ENCODE results near the gene METAP2.
A peak's percentile ranks its signal among the peaks of the same experiment; 100 is the strongest.

Gene METAP2

DNA sequence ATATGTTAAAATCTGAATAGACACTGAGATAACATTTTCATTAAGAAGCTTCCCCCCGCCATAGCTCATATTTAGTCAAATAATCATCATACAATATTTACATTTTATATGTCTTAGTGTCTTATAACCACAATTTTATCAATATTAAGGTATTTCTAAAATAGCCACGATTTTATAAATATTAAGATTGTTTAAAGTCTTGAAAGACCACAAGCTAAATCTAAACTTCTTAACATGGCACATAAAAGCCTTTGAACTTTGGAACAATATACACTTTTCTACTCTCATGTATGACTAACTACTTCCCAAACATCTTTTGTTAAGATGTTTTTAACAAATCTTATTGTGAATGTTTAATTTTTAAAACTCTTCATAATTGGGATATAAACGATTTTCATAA, 70.8 kb downstream of the METAP2 start:
- TF ChIP-seq, protein P1, sequence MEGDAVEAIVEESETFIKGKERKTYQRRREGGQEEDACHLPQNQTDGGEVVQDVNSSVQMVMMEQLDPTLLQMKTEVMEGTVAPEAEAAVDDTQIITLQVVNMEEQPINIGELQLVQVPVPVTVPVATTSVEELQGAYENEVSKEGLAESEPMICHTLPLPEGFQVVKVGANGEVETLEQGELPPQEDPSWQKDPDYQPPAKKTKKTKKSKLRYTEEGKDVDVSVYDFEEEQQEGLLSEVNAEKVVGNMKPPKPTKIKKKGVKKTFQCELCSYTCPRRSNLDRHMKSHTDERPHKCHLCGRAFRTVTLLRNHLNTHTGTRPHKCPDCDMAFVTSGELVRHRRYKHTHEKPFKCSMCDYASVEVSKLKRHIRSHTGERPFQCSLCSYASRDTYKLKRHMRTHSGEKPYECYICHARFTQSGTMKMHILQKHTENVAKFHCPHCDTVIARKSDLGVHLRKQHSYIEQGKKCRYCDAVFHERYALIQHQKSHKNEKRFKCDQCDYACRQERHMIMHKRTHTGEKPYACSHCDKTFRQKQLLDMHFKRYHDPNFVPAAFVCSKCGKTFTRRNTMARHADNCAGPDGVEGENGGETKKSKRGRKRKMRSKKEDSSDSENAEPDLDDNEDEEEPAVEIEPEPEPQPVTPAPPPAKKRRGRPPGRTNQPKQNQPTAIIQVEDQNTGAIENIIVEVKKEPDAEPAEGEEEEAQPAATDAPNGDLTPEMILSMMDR (IDR thresholded peaks at IDR 0.05; ENCODE audit: extremely low read depth, missing control alignments), result no peak
- DNase-seq (ENCODE audit: low spot score), result no peak

DNA sequence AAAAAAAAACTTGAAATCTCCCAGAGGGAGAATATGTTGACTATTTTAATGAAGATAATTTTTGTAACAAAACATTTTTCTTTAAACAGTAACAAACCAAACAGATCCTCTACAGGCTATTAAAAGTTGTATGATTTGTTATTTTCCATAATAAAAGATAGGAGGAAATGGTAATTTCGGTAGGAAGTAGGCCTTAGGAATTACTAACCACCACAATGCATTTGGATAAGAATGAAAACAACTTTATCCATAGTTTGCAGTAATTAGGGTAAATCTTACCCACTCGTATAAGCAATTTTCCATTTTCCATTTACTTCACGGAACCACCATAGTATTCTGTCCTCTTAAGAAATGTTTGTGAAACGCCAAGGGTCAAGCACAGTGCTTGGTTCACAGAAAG, 71.4 kb downstream of the METAP2 start:
- no peak for DNase-seq (ENCODE audit: low spot score)
- TF ChIP-seq, protein P1 (IDR thresholded peaks at IDR 0.05; ENCODE audit: extremely low read depth, missing control alignments), result no peak

DNA sequence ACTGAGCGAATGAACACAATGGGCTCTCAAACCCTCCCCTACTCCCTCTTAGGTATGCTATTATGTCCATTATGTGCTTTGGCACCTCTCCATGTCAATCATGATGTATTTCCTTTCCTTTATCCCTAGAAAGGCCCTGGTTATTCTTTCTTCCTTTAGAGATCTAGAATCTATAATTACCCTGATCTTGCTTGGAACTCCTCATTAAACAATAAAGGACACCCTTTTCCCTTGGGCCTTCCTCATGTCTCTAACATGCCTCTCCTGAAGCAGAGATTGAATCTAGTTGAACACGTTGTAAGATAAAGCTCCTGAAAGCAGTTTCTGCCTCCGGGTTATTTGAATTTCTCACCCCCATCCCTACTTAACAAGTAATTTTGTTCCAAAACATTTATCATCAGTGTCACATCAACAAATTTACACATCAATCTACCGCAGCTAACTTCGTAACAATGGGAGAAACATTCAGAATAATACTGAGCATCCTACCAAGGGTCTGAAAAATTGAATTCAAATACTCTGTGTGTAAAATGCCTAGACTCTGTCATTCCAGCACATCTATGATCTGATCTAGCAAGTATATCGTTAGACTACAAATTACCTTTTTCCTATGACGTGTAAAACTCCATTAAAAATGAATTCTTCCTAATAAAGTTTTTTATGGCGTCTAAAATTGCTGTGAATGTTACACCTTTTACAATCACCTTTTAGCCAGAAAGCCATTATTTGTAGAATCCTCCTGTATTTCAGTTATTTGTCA, 72.0 kb downstream of the METAP2 start:
- TF ChIP-seq, protein P1 (IDR thresholded peaks at IDR 0.05; ENCODE audit: extremely low read depth, missing control alignments), result no peak
- no peak for DNase-seq (ENCODE audit: low spot score)

DNA sequence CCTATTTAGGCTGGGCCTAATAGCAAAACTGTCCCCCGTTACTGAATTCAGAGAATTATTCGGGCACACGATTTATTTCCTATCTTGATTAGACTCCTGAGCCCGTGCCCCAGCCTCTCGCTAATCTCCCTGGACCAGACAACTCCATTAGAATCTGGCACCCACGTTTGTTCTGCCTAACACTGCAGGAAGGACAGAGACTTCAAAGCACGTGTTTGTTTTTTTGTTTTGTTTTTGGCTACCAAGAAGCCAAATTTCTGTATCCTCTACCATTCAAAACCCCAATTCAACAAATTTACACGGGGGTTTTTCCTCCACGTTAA, 72.5 kb downstream of the METAP2 start:
- TF ChIP-seq, protein P1 (IDR thresholded peaks at IDR 0.05; ENCODE audit: extremely low read depth, missing control alignments), result no peak
- DNase-seq (ENCODE audit: low spot score), result no peak

DNA sequence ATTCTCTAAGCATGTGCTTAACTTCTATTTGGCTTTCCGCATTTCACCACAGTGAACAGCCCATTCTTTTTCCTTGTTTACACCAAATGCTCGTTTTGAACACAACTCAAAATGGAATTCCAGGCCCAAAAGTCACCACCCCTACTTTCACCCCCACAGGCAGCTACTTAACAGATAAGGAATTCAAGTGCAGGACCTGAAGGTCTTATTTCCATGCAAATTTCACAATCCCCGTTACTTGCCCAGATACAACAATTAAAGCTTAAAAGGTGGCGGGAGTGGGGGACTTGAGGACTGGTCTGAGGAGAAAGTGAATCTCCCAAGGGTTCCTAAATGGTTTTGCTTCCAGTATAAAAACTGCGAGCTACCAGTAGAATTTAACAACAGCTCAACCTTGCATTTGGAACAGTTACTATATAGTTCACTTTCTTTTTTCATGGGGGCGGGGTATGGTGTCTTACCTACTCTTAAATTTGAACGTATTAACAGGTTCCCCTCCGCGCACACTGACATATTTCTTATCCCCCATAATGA, 73.6 kb downstream of the METAP2 start:
- peak; percentile 29 for DNase-seq (ENCODE audit: low spot score)
- TF ChIP-seq, protein P1 (IDR thresholded peaks at IDR 0.05; ENCODE audit: extremely low read depth, missing control alignments), result no peak

DNA sequence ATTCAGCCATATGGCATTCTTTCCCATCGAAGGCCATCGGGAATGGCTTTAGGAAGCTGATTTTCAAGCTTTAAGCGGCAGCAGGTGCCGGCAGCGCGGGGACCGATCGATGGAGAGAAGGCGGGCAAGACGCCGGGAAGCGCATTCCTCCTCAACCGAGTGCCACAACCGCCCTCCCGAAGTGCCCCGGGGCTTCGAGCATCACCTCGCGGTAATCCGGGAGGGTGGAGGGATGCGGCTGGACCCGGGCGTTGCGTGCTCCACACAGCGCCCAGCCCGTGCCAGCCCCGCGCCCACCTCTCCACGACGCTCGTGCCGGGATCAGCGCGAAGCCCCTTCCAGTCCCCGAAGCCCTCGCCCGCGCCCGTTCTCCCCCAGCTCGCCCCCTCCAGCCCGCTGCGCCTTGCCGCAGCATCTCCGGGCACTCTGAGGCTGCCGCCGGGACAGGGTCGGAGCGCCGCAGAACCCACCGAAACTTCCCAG, 74.1 kb downstream of the METAP2 start:
- TF ChIP-seq, protein P1 (IDR thresholded peaks at IDR 0.05; ENCODE audit: extremely low read depth, missing control alignments), result no peak
- DNase-seq (ENCODE audit: low spot score), result peak; percentile 43

DNA sequence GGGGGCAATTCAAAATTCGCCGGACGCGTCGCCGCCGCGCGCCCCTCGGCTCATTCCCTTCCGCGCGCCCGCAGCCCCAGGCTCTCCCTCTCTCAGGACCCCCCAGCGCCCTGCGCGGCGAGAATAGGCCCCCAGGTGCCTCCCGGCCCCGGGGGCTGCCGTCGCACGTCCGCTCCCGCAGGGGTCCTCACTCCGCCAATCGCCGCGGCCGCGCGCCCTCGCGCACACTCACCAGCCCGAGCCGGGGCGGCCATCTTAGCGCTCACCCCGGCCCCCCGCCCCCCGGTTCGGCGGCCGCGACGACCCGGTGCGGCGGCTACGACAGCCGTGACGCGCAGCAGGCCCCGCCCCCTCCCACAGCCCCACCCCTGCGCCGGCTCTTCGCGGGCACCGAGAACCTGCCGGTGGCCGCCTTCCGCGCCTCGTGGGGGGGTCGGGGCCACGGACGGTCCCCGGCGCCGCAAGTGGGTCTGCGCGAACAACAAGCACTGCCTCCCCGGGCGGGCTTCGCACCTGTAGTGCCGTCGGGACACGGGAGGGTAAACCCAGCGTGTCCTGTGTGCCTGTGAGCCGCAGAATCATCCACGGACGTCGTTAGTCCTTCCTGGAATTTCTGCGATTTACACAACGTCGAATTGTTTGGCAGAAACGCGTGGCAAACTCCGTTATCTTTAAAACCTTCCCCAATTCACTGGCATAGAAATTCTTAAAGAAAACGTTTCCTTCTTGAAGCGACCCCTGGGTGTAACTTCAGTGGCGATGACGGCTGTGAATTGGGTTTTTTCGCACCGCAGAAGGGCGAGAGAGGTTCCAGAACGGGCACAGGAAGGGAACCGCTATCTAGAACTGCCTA, 74.8 kb downstream of the METAP2 start:
- TF ChIP-seq, protein P1 (IDR thresholded peaks at IDR 0.05; ENCODE audit: extremely low read depth, missing control alignments), result no peak
- DNase-seq (ENCODE audit: low spot score), result peak; percentile 62

All from GM20000 (cell line).